IPS-18c (cell line): ENCODE results near the gene NTMT1.

Experiments used
- H3K4me3 ChIP-seq: 2 replicates; pipeline ENCODE4 v1.7.0; 2013; ENCODE audit warnings: low read depth, mild to moderate bottlenecking, low read length, moderate library complexity; ENCODE audit not compliant: insufficient read depth
- H3K9me3 ChIP-seq: one replicate; pipeline ENCODE4 v1.6.1; 2013; ENCODE audit warnings: mild to moderate bottlenecking, low read length, moderate library complexity; ENCODE audit not compliant: control insufficient read depth, insufficient read depth

Gene NTMT1

GRCh38 chr9:129676975-129677374 is 51.0 kb downstream of the NTMT1 start:
- no peaks in the 10 kb centered on the region for H3K9me3 ChIP-seq
- H3K4me3 ChIP-seq = no peak overlapping the region

DNA sequence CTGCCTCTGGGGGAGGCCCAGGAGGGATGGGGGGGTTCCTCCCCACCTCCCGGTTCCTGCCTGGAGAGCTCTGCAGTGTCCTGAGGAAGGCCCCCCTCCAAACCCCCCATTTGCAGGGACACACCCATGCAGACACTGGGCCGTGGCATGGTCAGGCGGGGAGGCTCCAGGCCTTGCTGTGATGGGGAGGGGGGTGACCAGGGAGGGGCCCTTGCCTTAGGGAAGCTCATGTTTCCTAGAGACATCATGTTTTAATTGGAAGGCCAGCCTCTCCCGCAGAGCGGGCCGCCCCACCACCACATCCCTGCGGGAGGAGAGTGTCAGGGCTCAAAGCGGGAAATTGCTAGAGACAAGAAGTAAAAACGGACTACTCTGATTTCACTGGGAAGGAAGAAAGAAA is 51.5 kb downstream of the NTMT1 start:
- no peak overlapping the region for H3K4me3 ChIP-seq
- H3K9me3 ChIP-seq = no peaks in the 10 kb centered on the region

- H3K9me3 ChIP-seq = no peaks in the 10 kb centered on the region
- no peak overlapping the region for H3K4me3 ChIP-seq
These were observed 52.9 kb downstream of the NTMT1 start for GRCh38 chr9:129678844-129679243.

DNA sequence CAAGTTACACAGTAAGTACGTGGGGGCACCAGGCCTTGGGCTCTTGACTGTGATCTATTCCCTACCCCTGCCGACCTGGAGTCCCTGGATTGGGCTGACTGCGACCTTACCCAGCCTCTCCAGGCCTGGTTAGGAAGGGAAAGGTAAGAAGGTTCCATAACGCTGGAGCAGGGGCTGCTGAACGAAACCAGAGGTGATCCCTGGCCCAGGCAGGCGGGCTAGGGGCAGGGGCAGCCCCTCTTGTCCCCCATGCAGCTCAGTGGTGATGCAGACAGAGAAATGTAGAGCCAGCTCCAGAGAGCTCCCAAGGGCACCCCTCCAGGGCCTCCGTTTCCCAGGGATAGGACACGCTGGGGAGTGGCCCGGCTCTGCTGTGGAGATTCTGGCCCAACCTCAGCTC is 53.6 kb downstream of the NTMT1 start:
- Histone ChIP-seq H3K9me3 (no peaks in the 10 kb centered on the region), H3K4me3 (no peak overlapping the region)

GRCh38 chr9:129681924-129682323 is 56.0 kb downstream of the NTMT1 start:
- H3K4me3 ChIP-seq = no peak overlapping the region
- H3K9me3 ChIP-seq = no peaks in the 10 kb centered on the region

- no peaks in the 10 kb centered on the region for H3K9me3 ChIP-seq
- H3K4me3 ChIP-seq = no peak overlapping the region
These were observed 56.4 kb downstream of the NTMT1 start for GRCh38 chr9:129682381-129682780.

DNA sequence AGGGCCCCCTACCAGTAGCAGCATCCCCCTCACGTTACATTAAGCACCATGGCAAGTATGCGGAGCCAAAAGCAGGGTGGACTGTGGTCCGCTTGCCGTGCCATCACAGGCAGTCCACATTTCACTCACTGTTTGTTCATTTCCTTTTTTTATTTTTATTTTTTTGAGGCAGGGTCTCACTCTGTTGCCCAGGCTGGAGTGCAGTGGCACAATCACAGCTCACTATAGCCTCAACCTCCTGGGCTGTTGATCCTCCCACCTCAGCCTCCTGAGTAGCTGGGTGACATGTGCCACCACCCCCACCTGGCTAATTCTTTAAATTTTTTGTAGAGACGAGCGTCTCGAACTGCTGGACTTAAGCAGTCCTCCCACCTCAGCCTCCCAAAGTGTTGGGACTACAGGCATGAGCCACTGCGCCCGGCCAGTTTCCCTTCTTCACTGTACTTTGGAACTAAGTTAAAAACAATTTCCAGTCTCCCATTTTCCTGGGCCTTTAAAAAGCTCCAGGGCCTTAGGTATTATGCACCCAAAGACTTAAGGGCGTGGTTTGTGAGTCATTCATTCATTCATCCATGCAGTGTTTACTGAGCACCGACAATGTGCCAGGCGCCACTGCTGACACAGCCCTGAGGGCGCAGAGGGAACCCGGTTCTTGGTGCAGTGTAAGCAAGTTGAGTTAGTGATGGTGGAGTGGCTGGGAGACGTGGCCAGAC is 59.4 kb downstream of the NTMT1 start:
- Histone ChIP-seq H3K9me3 (no peaks in the 10 kb centered on the region), H3K4me3 (no peak overlapping the region)
